ENCODE data around the gene GPR42.
A peak's percentile ranks its signal among the peaks of the same experiment; 100 is the strongest.
"Not testable (repeated sequence)": the region's sequence is repeated elsewhere in the genome, so short reads cannot be mapped to it uniquely, and the experiment has no call there.

Gene GPR42

GRCh38 chr19:35346193-35347052, 24.4 kb upstream of the GPR42 start:
- DNase-seq (ENCODE audit: insufficient read length, low spot score) (no peak), FAIRE-seq (no peak)

GRCh38 chr19:35347171-35347929, 23.5 kb upstream of the GPR42 start, which contains the start of gene FFAR1:
Gene FFAR1, plus strand, starts transcription at chr19:35347902. Its CDS starts 3,650 bp downstream, at chr19:35351552.
- FAIRE-seq (peak; percentile 97), DNase-seq (ENCODE audit: insufficient read length, low spot score) (peak; percentile 82)

GRCh38 chr19:35347930-35348298, 23.0 kb upstream of the GPR42 start:
- DNase-seq (ENCODE audit: insufficient read length, low spot score) (no peak), FAIRE-seq (no peak)

DNA sequence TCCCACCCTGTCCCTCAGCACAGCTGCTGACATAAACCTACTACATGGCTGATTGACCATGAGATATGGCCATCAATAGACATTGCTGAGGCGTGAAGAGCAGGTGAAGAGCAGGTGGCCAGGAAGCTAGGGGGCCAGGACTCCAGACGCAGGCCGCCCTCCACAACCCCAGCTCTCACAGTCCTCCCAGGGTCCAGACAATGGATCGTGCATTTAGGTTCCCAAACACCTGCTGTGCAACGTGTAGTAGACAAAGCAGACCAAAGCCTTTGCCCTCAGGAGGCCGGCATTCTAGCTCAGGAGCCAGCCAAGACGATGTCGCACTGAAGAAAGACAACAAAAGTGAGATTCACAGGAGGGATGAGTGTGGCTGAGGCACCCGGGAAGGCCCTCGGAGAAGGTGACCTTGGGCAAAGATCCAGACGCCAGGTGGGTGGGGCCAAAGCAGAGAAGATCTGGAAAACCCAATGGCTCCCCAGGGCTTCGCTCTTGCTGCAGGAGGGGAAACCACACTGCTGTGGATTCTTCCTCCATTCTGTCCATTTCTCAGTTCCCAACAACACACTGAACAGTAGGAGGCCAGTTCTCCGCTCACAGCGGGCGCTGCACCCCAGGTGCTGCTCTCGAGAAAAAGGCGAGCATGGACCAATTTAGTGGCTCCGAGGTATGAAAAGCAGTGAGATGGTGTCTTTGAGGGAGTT, 21.8 kb upstream of the GPR42 start:
- FAIRE-seq (peak; percentile 89), DNase-seq (ENCODE audit: insufficient read length, low spot score) (no peak)

GRCh38 chr19:35349614-35350521, 21.0 kb upstream of the GPR42 start:
- DNase-seq (ENCODE audit: insufficient read length, low spot score) (no peak), FAIRE-seq (no peak)

GRCh38 chr19:35350591-35350990, 20.3 kb upstream of the GPR42 start:
- no peak for DNase-seq (ENCODE audit: insufficient read length, low spot score)
- FAIRE-seq, result no peak

DNA sequence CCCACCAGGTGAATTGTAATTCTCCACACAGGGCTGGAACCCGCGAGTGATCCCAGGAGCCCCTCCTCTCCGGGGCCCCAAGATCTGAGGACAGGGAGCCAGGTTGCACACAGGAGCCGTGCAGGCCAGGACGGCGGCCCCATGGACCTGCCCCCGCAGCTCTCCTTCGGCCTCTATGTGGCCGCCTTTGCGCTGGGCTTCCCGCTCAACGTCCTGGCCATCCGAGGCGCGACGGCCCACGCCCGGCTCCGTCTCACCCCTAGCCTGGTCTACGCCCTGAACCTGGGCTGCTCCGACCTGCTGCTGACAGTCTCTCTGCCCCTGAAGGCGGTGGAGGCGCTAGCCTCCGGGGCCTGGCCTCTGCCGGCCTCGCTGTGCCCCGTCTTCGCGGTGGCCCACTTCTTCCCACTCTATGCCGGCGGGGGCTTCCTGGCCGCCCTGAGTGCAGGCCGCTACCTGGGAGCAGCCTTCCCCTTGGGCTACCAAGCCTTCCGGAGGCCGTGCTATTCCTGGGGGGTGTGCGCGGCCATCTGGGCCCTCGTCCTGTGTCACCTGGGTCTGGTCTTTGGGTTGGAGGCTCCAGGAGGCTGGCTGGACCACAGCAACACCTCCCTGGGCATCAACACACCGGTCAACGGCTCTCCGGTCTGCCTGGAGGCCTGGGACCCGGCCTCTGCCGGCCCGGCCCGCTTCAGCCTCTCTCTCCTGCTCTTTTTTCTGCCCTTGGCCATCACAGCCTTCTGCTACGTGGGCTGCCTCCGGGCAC, 19.3 kb upstream of the GPR42 start:
- FAIRE-seq, result no peak

DNA sequence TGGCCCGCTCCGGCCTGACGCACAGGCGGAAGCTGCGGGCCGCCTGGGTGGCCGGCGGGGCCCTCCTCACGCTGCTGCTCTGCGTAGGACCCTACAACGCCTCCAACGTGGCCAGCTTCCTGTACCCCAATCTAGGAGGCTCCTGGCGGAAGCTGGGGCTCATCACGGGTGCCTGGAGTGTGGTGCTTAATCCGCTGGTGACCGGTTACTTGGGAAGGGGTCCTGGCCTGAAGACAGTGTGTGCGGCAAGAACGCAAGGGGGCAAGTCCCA, 18.8 kb upstream of the GPR42 start:
- FAIRE-seq, result no peak
- DNase-seq (ENCODE audit: insufficient read length, low spot score), result no peak

More for the DNA sequence above, 19.3 kb upstream of the GPR42 start:
- no peak for DNase-seq (ENCODE audit: insufficient read length, low spot score)

GRCh38 chr19:35352448-35353304, 18.2 kb upstream of the GPR42 start:
- peak; percentile 70 for DNase-seq (ENCODE audit: insufficient read length, low spot score)
- peak; percentile 95 for FAIRE-seq

DNA sequence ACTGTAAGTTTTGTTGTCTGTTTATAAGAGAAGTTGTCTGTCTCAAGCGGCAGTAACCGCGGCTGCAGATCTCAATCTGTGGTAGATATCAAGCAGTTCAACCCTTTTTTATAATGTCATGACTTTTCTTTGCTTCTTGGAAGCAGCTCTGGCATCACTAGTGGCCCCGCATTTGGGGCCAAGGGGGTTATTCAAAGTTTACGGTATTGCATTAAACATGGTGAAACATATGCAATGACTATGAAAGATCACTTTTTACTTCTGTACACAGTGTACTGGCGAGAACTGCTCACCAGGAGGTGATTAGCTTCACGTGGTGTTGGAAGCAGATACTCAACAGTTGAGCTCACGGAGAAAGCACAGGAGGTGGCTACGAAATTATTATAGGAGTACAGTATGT, 17.2 kb upstream of the GPR42 start:
- DNase-seq (ENCODE audit: insufficient read length, low spot score) (no peak), FAIRE-seq (no peak)

DNA sequence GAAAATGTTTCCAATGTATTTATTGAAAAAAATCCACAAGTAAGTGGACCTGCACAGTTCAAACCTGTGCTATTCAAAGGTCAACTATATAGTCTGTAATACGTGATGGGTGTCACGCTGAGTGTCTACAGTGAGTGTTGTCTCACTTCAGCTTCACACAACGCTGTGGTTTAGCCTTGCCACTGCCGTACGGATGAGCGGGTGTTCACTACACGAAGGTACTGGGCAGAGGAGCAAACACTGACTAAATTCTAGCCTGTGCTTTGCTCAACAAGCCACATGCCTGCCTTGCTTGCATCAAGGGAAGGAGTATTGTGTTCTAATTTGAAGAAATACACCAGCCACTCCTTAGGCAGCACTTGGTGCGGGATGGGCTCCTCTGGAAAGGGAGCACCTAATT, 16.0 kb upstream of the GPR42 start:
- no peak for DNase-seq (ENCODE audit: insufficient read length, low spot score)
- no peak for FAIRE-seq

- no peak for FAIRE-seq
- no peak for DNase-seq (ENCODE audit: insufficient read length, low spot score)
These were observed 14.9 kb upstream of the GPR42 start for GRCh38 chr19:35355791-35356460.

GRCh38 chr19:35357867-35358573, 12.8 kb upstream of the GPR42 start, which contains the start of gene FFAR3:
Gene FFAR3, plus strand, starts transcription at chr19:35358460. Its CDS starts 431 bp downstream, at chr19:35358891.
- FAIRE-seq (no peak), DNase-seq (ENCODE audit: insufficient read length, low spot score) (no peak)

DNA sequence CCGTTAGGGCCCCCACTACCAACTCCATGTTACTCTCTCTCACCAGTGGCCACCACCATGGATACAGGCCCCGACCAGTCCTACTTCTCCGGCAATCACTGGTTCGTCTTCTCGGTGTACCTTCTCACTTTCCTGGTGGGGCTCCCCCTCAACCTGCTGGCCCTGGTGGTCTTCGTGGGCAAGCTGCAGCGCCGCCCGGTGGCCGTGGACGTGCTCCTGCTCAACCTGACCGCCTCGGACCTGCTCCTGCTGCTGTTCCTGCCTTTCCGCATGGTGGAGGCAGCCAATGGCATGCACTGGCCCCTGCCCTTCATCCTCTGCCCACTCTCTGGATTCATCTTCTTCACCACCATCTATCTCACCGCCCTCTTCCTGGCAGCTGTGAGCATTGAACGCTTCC, 12.0 kb upstream of the GPR42 start:
- not testable (repeated sequence) for DNase-seq (ENCODE audit: insufficient read length, low spot score); FAIRE-seq

DNA sequence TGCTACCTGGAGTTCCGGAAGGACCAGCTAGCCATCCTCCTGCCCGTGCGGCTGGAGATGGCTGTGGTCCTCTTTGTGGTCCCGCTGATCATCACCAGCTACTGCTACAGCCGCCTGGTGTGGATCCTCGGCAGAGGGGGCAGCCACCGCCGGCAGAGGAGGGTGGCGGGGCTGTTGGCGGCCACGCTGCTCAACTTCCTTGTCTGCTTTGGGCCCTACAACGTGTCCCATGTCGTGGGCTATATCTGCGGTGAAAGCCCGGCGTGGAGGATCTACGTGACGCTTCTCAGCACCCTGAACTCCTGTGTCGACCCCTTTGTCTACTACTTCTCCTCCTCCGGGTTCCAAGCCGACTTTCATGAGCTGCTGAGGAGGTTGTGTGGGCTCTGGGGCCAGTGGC, 11.5 kb upstream of the GPR42 start:
- FAIRE-seq, result not testable (repeated sequence)

DNA sequence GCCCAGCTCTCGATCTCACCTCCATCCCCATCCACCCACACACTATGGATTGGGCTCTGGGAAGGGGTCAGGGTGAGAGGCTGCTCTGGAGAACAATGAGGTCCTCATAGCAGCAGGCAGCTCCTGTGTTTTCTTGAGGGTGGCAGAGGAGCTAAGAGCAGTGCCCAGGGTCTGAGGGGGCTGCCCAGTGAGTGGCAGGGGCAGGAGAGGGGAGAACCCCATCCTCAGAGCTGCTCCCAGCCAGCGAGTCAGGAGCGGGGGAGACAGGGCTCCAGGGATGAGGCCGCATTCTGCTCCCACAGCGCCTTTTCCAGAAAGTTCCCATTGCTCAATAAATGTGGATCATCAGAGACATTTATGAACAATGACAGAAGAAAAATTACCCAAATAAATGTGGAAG, 10.8 kb upstream of the GPR42 start:
- FAIRE-seq; DNase-seq (ENCODE audit: insufficient read length, low spot score): not testable (repeated sequence)

More for the DNA sequence above, 11.5 kb upstream of the GPR42 start:
- DNase-seq (ENCODE audit: insufficient read length, low spot score), result not testable (repeated sequence)

GRCh38 chr19:35360880-35361420, 9.9 kb upstream of the GPR42 start:
- DNase-seq (ENCODE audit: insufficient read length, low spot score) (no peak), FAIRE-seq (no peak)
